Fibroblast of peridontal ligament (primary cell): Measurements from ENCODE around the gene SLC66A1.

Experiments used
- DNase-seq: peaks from one replicate; pipeline ENCODE4 v3.0.0-alpha.2; 2010; ENCODE audit errors: extremely low read depth

SLC66A1 gene

GRCh38 chr1:19305880-19306279 is 6.2 kb upstream of the SLC66A1 start:
- DNase-seq, result no peak

- DNase-seq, result no peak
Observed at GRCh38 chr1:19306941-19307340, 5.2 kb upstream of the SLC66A1 start.

GRCh38 chr1:19307794-19308508 is 4.2 kb upstream of the SLC66A1 start:
- DNase-seq, result no peak

GRCh38 chr1:19308509-19308907 is 3.6 kb upstream of the SLC66A1 start:
- DNase-seq, result no peak

GRCh38 chr1:19309123-19309813 is 2.9 kb upstream of the SLC66A1 start:
- DNase-seq, result peak; percentile 90

- DNase-seq, result no peak
Observed at GRCh38 chr1:19310061-19310460, 2.1 kb upstream of the SLC66A1 start.

- DNase-seq, result peak; percentile 12
Observed at GRCh38 chr1:19310720-19311502, 1.2 kb upstream of the SLC66A1 start.

GRCh38 chr1:19311503-19311930 is 609 bp upstream of the SLC66A1 start:
- DNase-seq, result no peak

- peak; percentile 11 for DNase-seq
Observed at GRCh38 chr1:19312782-19313635, 883 bp downstream of the SLC66A1 start.

GRCh38 chr1:19313636-19313959 is 1.5 kb downstream of the SLC66A1 start:
- no peak for DNase-seq

- DNase-seq, result no peak
Observed at GRCh38 chr1:19313961-19314882, 2.1 kb downstream of the SLC66A1 start.

- DNase-seq, result no peak
Observed at GRCh38 chr1:19315378-19316198, 3.5 kb downstream of the SLC66A1 start.

- no peak for DNase-seq
Observed at GRCh38 chr1:19317126-19317910, 5.2 kb downstream of the SLC66A1 start.

- no peak for DNase-seq
Observed at GRCh38 chr1:19319196-19319595, 7.1 kb downstream of the SLC66A1 start.

GRCh38 chr1:19321071-19321470 is 8.9 kb downstream of the SLC66A1 start:
- no peak for DNase-seq

- DNase-seq, result no peak
Observed at GRCh38 chr1:19322481-19322880, 10.4 kb downstream of the SLC66A1 start.

GRCh38 chr1:19323987-19324664 is 12.0 kb downstream of the SLC66A1 start:
- DNase-seq, result no peak

- no peak for DNase-seq
Observed at GRCh38 chr1:19324665-19324990, 12.5 kb downstream of the SLC66A1 start.
